SIG-M5 treated with dmso at 0.1 percent for 504 hours (cell line): ENCODE measurements around the gene MSI2.
A peak's percentile ranks its signal among the peaks of the same experiment; 100 is the strongest.

ENCODE experiments used
- DNase-seq: peaks from one replicate; lab custom pipeline; 2025; ENCODE audit not compliant: unreplicated experiment; lab: John Stamatoyannopoulos, UW

MSI2 gene

DNA sequence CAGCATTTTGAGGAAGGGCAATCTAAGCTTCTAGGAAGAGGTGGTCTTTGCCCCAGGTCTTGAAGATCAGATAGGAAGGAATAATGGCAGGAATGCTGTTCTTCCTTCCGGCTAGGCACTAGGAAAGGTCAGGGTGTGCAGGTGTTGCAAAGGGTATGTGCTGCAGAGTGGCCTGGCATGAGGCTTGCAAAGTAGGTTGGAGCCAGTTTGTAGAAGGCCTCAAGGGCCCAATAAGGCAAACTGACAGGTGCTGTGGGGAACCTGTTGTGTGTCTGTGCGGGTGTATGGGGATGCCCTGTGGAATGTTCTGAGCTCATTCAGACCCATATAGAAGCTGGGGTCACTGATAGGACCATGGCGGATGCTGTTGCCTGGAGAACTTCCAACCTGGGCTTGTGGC is 12.7 kb downstream of the MSI2 start:
- DNase-seq = no peak

- no peak for DNase-seq
Observed at GRCh38 chr17:57269598-57270255, 13.4 kb downstream of the MSI2 start.

DNA sequence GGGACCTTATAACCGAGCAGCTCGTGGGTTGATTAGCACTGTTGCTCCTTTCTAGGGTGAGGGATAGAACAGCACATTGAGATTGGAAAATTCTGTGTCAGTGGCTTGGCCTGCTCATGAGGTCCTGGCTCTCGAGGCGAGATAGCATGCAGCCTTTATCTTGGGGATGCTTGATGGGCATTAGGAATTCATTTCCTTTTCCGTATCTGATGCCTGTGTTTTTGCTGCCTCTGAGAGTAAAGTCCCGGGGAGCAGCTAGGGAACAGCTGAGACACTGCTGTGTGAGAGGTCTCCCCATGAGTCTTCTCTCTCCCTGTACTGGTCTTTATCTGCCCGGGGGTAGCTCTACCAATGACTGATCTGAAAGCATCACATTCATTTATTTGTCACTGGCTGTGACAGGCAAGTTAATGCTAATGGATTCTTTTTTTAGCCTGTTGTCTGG is 14.5 kb downstream of the MSI2 start:
- no peak for DNase-seq

- no peak for DNase-seq
Observed at GRCh38 chr17:57271821-57272220, 15.5 kb downstream of the MSI2 start.

DNA sequence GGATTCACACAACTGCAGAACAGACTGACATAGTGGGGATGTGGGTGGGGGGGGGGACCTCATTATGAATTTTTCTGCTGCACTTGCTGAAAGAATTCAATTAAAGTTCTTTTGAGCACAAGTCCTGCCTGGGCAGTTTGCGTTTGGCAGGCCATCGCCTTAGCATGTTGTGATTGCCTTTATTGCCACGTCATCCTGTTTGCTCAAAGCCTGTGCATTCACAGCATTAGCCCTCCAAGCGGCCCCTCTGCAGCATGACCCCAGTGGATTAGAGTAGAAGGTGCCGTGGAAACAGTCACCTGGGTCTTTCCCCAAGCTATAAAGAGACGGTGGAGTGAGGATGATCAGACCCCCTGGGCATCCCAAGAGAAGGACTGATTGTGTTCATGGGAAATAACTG is 17.2 kb downstream of the MSI2 start:
- no peak for DNase-seq

- DNase-seq = no peak
Observed at GRCh38 chr17:57274162-57274561, 17.8 kb downstream of the MSI2 start.

DNA sequence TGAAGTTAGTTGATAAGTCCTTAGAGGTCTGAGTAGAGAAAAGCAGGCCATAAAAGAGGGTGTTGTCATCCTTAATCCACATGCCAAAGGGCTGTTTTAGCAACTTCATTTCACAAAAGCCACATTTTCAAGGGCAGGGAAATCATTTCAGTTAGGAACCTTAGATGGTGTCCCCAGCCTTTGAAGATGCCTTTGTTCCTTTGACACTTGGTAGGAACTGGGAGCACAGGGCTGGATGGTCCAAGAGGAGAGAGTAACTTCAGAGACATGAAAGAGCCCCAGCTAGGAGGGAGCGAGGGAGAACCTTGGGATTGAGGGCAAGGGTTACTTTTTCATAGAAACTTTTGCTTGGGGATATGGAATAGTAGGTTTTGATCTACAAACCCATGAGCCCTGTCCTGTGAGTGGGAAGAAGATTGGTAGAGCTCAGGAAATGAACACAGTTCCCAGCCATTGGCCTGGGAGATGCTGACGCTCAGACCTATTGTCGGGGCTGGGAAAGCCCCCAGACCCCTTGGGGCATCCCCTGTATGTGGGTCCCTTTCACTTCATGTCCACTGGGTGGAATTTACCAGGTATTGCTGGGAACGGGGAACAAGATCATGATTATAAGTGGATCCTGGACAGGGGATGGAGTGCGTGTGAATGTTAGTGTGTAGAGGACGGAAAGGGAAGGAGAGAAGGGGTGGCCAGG is 18.9 kb downstream of the MSI2 start:
- DNase-seq = no peak

- no peak for DNase-seq
Observed at GRCh38 chr17:57276621-57277020, 20.3 kb downstream of the MSI2 start.

DNA sequence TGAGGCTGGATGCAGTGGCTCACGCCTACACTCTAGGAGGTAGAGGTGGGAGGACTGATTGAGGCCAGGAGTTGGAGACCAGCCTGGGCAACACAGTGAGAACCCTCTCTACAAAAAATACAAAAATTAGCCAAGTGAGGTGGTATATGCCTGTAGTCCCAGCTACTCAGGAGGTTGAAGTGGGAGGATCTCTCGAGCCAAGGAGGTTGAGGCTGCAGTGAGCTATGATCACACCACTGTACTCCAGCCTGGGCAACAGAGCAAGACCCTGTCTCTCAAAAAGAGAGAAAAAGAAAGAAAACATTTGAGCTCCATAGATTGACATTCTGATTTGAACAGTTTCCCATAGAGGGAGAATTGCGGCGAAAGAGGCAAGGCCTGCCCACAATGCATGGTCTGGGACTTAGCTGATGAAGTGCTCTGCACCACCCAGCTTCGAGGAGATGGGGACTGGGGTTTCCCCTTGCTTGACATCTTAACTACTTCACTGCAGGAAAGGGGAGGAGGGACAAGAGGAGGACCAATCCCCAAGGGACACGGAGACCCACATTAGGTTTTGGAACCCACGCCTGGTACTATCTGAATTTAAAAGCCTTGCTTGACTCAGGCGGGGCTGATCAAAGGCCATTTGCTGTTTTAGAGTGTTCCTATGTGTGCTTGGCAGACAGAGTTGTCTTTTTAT is 21.7 kb downstream of the MSI2 start:
- no peak for DNase-seq

GRCh38 chr17:57278740-57279387 is 22.5 kb downstream of the MSI2 start:
- DNase-seq = no peak

GRCh38 chr17:57279432-57279831 is 23.1 kb downstream of the MSI2 start:
- no peak for DNase-seq

- no peak for DNase-seq
Observed at GRCh38 chr17:57281887-57282286, 25.6 kb downstream of the MSI2 start.

DNA sequence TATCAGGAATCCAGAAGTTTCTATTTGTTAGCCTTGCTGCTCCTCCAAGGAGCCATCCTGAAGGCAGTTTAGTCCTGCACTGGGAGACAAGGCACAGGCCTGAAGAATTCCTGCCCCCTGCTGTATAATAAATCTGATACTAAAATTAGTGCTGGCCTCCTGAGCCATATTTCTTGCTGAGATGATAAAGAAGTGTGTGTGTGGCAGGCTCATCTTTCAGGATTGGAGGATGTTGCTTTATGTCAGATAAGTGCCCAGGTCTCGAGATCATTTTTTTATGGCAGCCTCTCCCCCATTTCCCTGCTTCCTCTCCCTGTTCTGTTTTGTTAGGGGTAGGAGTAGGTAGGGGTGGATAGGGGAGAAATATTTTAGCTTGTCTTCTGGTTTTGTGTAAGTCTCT is 26.0 kb downstream of the MSI2 start:
- no peak for DNase-seq

DNA sequence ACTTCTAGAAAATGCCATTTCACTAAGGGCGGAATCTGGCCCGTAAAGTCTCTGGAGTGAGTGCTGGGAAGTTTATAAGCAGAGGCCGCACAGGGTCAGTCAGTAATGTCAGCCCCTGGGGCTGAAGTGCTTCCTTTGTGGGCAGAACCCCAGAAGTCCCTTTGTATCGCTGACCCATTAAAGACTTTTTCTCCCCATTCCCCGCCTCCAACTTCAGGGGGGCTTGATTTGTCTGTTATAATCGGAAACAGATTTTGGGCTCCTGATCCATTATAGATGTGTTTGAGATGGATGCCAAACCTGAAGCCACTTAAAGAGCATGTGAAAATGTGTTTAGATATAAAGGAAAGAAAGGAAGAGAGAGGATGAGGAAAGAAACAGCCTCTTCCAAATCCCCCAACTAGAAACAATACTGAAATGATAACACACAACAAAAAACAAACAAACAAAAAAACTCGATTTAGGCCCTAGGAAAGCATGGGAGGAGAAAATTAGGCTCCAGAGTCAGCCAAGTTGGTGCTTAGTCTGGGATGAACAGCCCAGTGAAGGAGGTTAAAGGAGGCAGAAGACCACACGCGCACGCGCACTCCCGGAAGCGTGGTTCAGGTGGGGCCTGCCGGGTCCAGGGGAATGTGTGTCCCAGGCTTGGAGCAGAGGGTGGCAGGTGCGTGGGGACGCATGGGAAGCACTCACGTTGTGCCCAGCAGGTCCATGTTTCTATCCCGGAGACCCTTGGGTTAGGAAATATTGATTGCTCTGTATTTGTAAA is 27.1 kb downstream of the MSI2 start:
- no peak for DNase-seq

DNA sequence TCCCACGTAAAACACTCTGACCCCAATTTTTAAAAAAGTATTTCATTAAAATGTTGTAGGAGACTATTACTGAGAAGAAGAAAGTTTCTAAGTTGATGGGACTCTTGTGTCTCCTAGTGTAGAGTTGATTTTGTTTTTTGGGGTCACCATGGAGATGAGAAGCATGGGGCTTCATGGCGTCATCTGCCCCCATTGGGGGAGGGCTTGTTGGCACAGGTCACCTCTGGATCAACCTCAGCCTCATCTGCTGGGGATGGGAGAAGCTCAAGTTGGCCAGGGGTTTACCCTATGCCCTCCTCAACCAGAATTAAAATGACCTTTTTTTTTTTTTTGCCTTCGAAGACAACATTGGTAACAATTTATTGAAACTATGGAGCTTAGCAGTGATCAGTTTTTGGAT is 28.3 kb downstream of the MSI2 start:
- no peak for DNase-seq

DNA sequence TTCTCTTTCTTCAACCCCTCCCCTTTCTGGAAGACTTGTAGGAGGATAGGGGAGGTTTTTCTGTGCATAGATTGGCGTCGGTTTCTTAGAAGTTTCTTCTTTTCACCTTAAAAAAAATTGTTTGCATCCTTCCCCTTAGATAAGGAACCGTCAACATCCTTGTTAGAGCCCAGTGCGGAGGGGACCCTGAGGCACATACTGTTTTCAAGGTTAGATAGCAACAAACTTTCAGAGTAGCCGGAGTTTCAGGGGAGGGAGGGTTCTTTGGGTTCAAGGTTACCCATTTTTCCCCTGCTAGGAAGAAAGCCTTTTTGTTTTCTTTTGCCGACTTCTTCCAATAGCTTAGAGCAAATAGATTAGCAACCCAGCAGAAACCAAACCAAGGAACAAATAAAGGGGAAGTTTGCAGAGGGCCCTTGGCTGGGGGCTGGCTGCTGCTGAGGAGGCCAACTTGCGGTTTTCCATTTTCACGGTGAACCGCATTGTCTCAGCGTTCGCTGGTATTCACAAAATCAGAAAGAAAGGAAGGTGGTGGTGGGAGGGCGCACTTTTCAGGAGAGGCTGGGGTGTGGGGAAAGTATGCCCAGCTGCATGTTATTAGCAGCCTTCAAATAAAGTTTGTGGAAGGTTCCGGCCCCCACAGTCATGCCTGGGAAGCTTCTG is 28.8 kb downstream of the MSI2 start:
- DNase-seq = peak; percentile 83

- DNase-seq = no peak
Observed at GRCh38 chr17:57285701-57286100, 29.4 kb downstream of the MSI2 start.

DNA sequence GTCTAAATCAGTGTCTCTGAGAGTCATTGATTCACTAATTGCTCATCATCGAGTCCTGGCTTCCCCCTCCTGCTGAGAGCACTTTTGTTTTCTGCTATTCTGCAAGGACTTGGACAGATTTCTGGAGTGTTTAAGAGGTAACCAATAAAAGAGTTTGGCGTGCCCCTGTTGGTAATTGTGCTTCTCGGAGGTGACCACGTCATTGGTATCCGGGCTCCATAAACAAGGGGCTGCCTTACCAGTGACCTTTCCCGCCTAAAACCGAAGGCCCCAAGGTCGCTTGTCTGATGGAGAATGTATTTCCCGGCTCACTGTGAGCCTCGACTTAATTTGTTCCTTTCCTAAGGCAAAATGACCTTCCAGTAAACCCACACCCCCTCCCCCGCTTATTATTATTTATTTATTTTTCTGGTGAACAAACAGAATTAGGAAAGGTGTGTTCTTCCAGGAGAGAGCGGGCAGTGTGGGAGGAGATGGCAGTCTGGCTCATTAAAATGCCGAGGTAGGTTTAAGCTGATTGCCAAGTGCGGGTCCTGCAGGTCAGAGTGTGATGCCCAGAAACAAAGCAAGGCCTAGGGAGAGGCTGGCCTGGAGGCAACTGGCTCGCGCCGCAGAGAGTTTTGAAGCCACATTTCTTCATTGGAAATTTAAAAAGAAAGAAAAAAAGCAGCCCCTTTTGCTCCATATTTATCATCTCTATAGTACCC is 30.2 kb downstream of the MSI2 start:
- DNase-seq = no peak

DNA sequence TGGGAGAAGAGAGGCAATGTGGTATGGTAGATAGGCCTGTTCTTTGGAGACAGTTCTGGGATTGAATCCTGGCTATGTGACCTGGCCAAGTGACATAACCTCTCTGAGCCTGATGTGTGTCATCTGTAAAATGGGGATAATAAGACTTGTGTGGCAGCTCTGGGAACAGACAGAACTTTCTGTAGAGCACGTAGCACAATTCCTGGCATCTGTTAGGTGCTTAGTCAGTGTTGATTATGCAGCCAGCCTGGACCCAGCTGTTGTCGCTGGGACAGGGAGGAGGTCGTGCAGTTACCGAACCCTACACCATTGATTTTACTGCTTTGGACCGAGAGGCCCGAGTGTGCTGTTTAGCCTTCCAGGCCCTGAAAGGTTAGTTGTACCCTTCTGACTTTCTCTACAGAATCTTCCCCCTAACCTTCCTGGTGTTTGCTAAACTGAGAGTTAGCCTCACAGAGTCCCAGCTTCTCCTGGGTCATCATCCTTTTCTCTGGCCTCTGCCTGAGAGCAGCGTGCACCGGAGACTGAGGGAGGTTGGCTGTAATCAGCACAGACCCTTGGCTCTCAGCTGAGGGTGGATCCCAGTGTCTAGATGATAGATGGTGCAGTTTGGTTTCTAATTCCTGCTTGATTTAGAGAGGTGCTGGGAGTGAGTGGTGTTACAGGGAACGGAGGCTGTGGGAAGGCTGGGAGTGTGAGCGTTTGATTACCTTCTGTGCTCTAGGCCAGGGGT is 31.9 kb downstream of the MSI2 start:
- no peak for DNase-seq
